Measurements from ENCODE around the gene ARID1A. TPM values are rescaled to one million over a fixed set of nuclear protein-coding genes. Genes with fewer than 3 reads are reported as not detected.

ARID1A gene
- total RNA-seq, 1 donor from 2014 or later, result 85.1 TPM

GRCh38 chr1:26759531-26759930, 63.7 kb downstream of the ARID1A start:
- Histone ChIP-seq H3K27ac (ENCODE audit: low read depth, low read length) (no peak overlapping the region), H3K4me1 (ENCODE audit: insufficient read depth, low read length) (no peaks in the 10 kb centered on the region), H4K20me1 (ENCODE audit: insufficient read depth, low read length) (peaks cover 66% of the 10 kb centered on the region), H3K36me3 (ENCODE audit: insufficient read depth, low read length) (peaks cover 45% of the 10 kb centered on the region), H3K9ac (ENCODE audit: low read length) (no peak overlapping the region), H3K4me2 (ENCODE audit: low read length) (no peak overlapping the region), H3K79me2 (ENCODE audit: insufficient read depth, low read length) (peaks cover 88% of the 10 kb centered on the region), H3K9me3 (ENCODE audit: insufficient read depth, low read depth, low read length) (no peaks in the 10 kb centered on the region), H2AFZ (ENCODE audit: low read depth, low read length) (no peak overlapping the region), H3K27me3 (ENCODE audit: insufficient read depth, low read length) (no peaks in the 10 kb centered on the region), H3K4me3 (ENCODE audit: insufficient read depth, low read depth, low read length) (no peak overlapping the region)
- TF ChIP-seq CTCF (IDR thresholded peaks at IDR 0.05; ENCODE audit: insufficient read depth, low read depth, low read length) (no peak), EZH2 (IDR thresholded peaks at IDR 0.05; ENCODE audit: insufficient read depth, low read length) (no peak)
- Mint-ChIP-seq H3K4me3 (ENCODE audit: unreplicated experiment) (no peak overlapping the region), H3K27me3 (ENCODE audit: low read depth, unreplicated experiment) (no peaks in the 10 kb centered on the region), H3K9me3 (ENCODE audit: unreplicated experiment) (no peaks in the 10 kb centered on the region), H3K4me1 (ENCODE audit: low read depth, unreplicated experiment) (no peaks in the 10 kb centered on the region), H3K27ac (ENCODE audit: unreplicated experiment) (no peak overlapping the region), H3K36me3 (ENCODE audit: low read depth, unreplicated experiment) (peaks cover 25% of the 10 kb centered on the region)
- FAIRE-seq (no peak), DNase-seq (ENCODE audit: low read depth) (no peak)

GRCh38 chr1:26761217-26761616, 65.4 kb downstream of the ARID1A start:
- no peak overlapping the region for H3K4me3 ChIP-seq (ENCODE audit: insufficient read depth, low read depth, low read length)
- no peak overlapping the region for H3K9ac ChIP-seq (ENCODE audit: low read length)
- peak; percentile 8 for TF ChIP-seq CTCF (IDR thresholded peaks at IDR 0.05; ENCODE audit: insufficient read depth, low read depth, low read length)
- no peak for TF ChIP-seq EZH2 (IDR thresholded peaks at IDR 0.05; ENCODE audit: insufficient read depth, low read length)
- H4K20me1 ChIP-seq (ENCODE audit: insufficient read depth, low read length), result peaks cover 57% of the 10 kb centered on the region
- no peaks in the 10 kb centered on the region for H3K27me3 Mint-ChIP-seq (ENCODE audit: low read depth, unreplicated experiment)
- no peak overlapping the region for H3K27ac ChIP-seq (ENCODE audit: low read depth, low read length)
- no peaks in the 10 kb centered on the region for H3K9me3 Mint-ChIP-seq (ENCODE audit: unreplicated experiment)
- H3K4me2 ChIP-seq (ENCODE audit: low read length), result no peak overlapping the region
- no peaks in the 10 kb centered on the region for H3K4me1 ChIP-seq (ENCODE audit: insufficient read depth, low read length)
- no peak overlapping the region for H3K4me3 Mint-ChIP-seq (ENCODE audit: unreplicated experiment)
- H3K79me2 ChIP-seq (ENCODE audit: insufficient read depth, low read length), result peaks cover 78% of the 10 kb centered on the region
- no peak for FAIRE-seq
- no peaks in the 10 kb centered on the region for H3K27me3 ChIP-seq (ENCODE audit: insufficient read depth, low read length)
- peaks cover 24% of the 10 kb centered on the region for H3K36me3 Mint-ChIP-seq (ENCODE audit: low read depth, unreplicated experiment)
- H3K36me3 ChIP-seq (ENCODE audit: insufficient read depth, low read length), result peaks cover 48% of the 10 kb centered on the region
- no peak overlapping the region for H2AFZ ChIP-seq (ENCODE audit: low read depth, low read length)
- no peak overlapping the region for H3K27ac Mint-ChIP-seq (ENCODE audit: unreplicated experiment)
- no peaks in the 10 kb centered on the region for H3K9me3 ChIP-seq (ENCODE audit: insufficient read depth, low read depth, low read length)
- DNase-seq (ENCODE audit: low read depth), result no peak
- no peaks in the 10 kb centered on the region for H3K4me1 Mint-ChIP-seq (ENCODE audit: low read depth, unreplicated experiment)

GRCh38 chr1:26767714-26768113, 71.9 kb downstream of the ARID1A start:
- Histone ChIP-seq H3K9ac (ENCODE audit: low read length) (peak overlapping the region; percentile 9), H3K27ac (ENCODE audit: low read depth, low read length) (peak overlapping the region; percentile 21), H4K20me1 (ENCODE audit: insufficient read depth, low read length) (peaks cover 41% of the 10 kb centered on the region)

More at GRCh38 chr1:26767714-26768113, 71.9 kb downstream of the ARID1A start:
- DNase-seq (ENCODE audit: low read depth), result no peak
- peaks cover 56% of the 10 kb centered on the region for H3K36me3 ChIP-seq (ENCODE audit: insufficient read depth, low read length)
- TF ChIP-seq CTCF (IDR thresholded peaks at IDR 0.05; ENCODE audit: insufficient read depth, low read depth, low read length) (no peak), EZH2 (IDR thresholded peaks at IDR 0.05; ENCODE audit: insufficient read depth, low read length) (no peak)
- no peak overlapping the region for H3K4me2 ChIP-seq (ENCODE audit: low read length)
- FAIRE-seq, result no peak
- peaks cover 40% of the 10 kb centered on the region for H3K4me1 Mint-ChIP-seq (ENCODE audit: low read depth, unreplicated experiment)
- H3K9me3 Mint-ChIP-seq (ENCODE audit: unreplicated experiment), result no peaks in the 10 kb centered on the region
- no peak overlapping the region for H3K4me3 Mint-ChIP-seq (ENCODE audit: unreplicated experiment)
- no peaks in the 10 kb centered on the region for H3K27me3 ChIP-seq (ENCODE audit: insufficient read depth, low read length)
- H3K4me1 ChIP-seq (ENCODE audit: insufficient read depth, low read length), result peaks cover 37% of the 10 kb centered on the region
- H3K4me3 ChIP-seq (ENCODE audit: insufficient read depth, low read depth, low read length), result no peak overlapping the region
- H3K9me3 ChIP-seq (ENCODE audit: insufficient read depth, low read depth, low read length), result no peaks in the 10 kb centered on the region
- peaks cover 44% of the 10 kb centered on the region for H3K36me3 Mint-ChIP-seq (ENCODE audit: low read depth, unreplicated experiment)
- H3K27me3 Mint-ChIP-seq (ENCODE audit: low read depth, unreplicated experiment), result no peaks in the 10 kb centered on the region
- H3K27ac Mint-ChIP-seq (ENCODE audit: unreplicated experiment), result peak overlapping the region; percentile 8
- H2AFZ ChIP-seq (ENCODE audit: low read depth, low read length), result no peak overlapping the region
- H3K79me2 ChIP-seq (ENCODE audit: insufficient read depth, low read length), result peaks cover 33% of the 10 kb centered on the region

Measured in astrocyte (in vitro differentiated cells and primary cell).